HPDE6-E6E7 (cell line): Measurements from ENCODE around the gene TMEM53.

Experiments
- DNase-seq: peaks from one replicate; pipeline ENCODE4 v3.0.0; 2011; ENCODE audit warnings: missing footprints; ENCODE audit errors: extremely low spot score

Gene TMEM53

GRCh38 chr1:44698138-44698537 is 23.9 kb upstream of the TMEM53 start:
- no peak for DNase-seq

- DNase-seq, result no peak
Observed at GRCh38 chr1:44696789-44697345, 22.6 kb upstream of the TMEM53 start.

- DNase-seq, result no peak
Observed at GRCh38 chr1:44696101-44696500, 21.8 kb upstream of the TMEM53 start.

- no peak for DNase-seq
Observed at GRCh38 chr1:44695671-44696070, 21.4 kb upstream of the TMEM53 start.

GRCh38 chr1:44694863-44695478 is 20.7 kb upstream of the TMEM53 start:
- DNase-seq, result no peak

- DNase-seq, result no peak
Observed at GRCh38 chr1:44693900-44694299, 19.6 kb upstream of the TMEM53 start.

- DNase-seq, result no peak
Observed at GRCh38 chr1:44693159-44693558, 18.9 kb upstream of the TMEM53 start.

- no peak for DNase-seq
Observed at GRCh38 chr1:44689447-44689765, 15.1 kb upstream of the TMEM53 start.

- no peak for DNase-seq
Observed at GRCh38 chr1:44688760-44689446, 14.6 kb upstream of the TMEM53 start.

GRCh38 chr1:44685881-44686280 is 11.6 kb upstream of the TMEM53 start:
- no peak for DNase-seq

- no peak for DNase-seq
Observed at GRCh38 chr1:44685218-44685617, 10.9 kb upstream of the TMEM53 start.

- no peak for DNase-seq
Observed at GRCh38 chr1:44684525-44684924, 10.2 kb upstream of the TMEM53 start.

- DNase-seq, result no peak
Observed at GRCh38 chr1:44682883-44683265, 8.6 kb upstream of the TMEM53 start.

GRCh38 chr1:44681905-44682882 is 7.9 kb upstream of the TMEM53 start:
- DNase-seq, result no peak

- DNase-seq, result no peak
Observed at GRCh38 chr1:44679468-44679867, 5.2 kb upstream of the TMEM53 start.

GRCh38 chr1:44678626-44679025 is 4.3 kb upstream of the TMEM53 start:
- DNase-seq, result no peak

- DNase-seq, result no peak
Observed at GRCh38 chr1:44678120-44678519, 3.8 kb upstream of the TMEM53 start.

GRCh38 chr1:44677201-44677766 is 3.0 kb upstream of the TMEM53 start:
- no peak for DNase-seq

GRCh38 chr1:44676484-44677200 is 2.4 kb upstream of the TMEM53 start:
- DNase-seq, result no peak

GRCh38 chr1:44675186-44675585 is 905 bp upstream of the TMEM53 start:
- no peak for DNase-seq

GRCh38 chr1:44673675-44674112 is 587 bp downstream of the TMEM53 start:
- DNase-seq, result no peak
